Measurements from ENCODE around the gene ERMN.

GRCh38 chr2:157364257-157364974 lies 38.8 kb upstream of the ERMN start:
- TF ChIP-seq, protein P1, sequence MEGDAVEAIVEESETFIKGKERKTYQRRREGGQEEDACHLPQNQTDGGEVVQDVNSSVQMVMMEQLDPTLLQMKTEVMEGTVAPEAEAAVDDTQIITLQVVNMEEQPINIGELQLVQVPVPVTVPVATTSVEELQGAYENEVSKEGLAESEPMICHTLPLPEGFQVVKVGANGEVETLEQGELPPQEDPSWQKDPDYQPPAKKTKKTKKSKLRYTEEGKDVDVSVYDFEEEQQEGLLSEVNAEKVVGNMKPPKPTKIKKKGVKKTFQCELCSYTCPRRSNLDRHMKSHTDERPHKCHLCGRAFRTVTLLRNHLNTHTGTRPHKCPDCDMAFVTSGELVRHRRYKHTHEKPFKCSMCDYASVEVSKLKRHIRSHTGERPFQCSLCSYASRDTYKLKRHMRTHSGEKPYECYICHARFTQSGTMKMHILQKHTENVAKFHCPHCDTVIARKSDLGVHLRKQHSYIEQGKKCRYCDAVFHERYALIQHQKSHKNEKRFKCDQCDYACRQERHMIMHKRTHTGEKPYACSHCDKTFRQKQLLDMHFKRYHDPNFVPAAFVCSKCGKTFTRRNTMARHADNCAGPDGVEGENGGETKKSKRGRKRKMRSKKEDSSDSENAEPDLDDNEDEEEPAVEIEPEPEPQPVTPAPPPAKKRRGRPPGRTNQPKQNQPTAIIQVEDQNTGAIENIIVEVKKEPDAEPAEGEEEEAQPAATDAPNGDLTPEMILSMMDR (IDR thresholded peaks at IDR 0.05): no peak
- no peak for TF ChIP-seq POLR2A (IDR thresholded peaks at IDR 0.05)
- no peak for TF ChIP-seq POLR2AphosphoS5 (IDR thresholded peaks at IDR 0.05)

All from prostate gland (tissue), 2 donors.